HG02943 (cell line): ENCODE measurements around the gene ZNF710.

Experiments
- ATAC-seq: cut with Tn5 transposase; IDR thresholded peaks from one replicate; pipeline ENCODE4 v1.9.1; 2021; ENCODE audit warnings: mild to moderate bottlenecking, low read depth, moderate library complexity; ENCODE audit not compliant: unreplicated experiment

ZNF710 gene

DNA sequence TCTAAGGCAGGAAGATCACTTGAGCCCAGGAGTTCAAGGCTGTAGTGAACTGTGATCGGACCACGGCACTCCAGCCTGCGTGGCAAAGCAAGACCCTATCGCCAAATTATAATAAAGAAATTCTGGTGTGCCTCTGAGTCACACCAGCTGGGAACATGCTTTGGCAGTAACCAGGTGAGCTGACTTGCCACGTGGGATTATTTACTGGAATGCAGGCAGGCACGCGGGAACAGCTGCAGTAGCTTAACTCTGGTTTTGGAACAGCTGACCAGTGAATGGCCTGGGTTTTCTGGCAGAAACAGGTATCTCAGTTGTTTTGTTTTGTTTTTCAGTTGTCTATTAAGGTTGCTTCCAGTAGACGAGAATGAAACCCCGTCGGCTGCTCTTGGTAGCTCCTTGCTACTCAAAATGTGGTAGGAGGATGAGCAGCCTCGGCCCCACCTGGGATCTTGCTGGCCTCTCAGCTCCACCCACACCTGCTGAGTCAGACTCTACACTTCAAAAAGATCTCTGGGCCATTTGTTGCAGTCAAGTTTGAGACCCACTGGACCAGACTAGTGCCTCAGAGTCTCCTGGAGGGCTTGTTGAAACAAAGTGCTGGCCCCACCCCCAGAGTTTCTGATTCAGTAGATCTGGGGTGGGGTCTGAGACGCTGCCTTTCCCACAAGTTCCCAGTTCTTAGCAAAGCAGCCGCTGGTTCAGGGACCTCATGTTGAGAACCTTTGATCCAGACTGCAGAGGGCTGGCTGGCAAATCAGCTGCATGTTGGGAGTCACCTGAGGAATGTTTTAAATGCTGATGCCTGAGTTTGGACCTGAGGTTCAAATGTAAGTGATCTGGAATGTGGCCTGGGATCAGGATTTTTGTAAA is 74.5 kb downstream of the ZNF710 start:
- ATAC-seq = no peak

GRCh38 chr15:90076716-90077115 is 75.6 kb downstream of the ZNF710 start:
- ATAC-seq = no peak

- no peak for ATAC-seq
These were observed 77.8 kb downstream of the ZNF710 start for GRCh38 chr15:90078965-90079364.

DNA sequence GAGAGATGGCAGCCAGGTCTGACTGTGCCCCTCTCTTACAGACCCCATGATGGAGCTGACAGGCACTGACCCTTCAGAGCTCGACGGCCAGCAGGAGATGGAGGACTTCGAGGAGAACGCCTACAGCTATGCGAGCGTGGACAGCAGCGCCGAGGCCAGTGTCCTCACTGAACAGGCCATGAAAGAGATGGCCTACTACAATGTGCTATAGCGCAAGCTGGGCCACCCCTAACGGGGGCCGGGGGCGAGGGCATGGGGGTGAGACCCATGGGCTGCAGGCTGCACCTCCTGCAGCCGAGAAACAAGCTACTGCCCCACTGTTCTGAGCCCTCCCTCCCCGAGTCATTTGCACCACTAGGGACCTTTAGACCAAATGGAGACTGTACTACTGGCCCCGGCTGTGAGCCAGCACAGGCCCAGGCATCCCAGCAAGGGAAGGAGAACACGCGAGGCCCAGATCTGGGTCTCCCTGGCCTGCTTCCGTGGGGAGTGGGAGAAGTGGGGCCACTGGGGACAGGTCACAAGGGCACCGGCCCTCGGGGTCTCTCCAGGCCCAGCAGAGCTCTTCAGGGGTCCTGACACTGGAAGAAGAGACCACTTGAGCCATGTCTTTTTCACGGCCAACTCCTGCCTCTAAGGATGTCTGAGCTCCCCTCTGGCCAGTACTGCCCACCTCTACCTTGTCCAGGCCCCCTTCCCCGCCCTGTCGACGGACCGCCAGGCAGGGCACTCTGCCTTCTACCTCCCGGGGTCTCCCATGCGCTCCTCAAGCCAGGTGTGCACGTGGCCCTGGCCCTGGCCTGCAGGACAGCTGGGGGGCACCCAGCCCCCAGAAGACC is 78.7 kb downstream of the ZNF710 start:
- ATAC-seq = no peak

DNA sequence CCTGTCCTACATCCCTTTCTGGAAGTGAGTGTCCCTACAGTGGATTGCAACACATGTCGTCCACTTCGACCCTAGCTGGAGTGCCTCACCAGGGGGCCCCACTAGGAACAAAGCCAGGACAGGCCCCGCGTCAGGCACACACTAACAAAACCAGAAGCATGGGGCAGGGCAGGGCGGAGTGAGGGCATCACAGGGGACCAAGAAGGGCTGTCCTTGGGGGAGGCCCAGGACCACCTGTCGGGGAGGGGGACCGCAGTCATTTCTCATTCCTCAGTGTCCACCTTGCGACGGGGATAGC is 79.3 kb downstream of the ZNF710 start:
- ATAC-seq = no peak

GRCh38 chr15:90080818-90081393 is 79.8 kb downstream of the ZNF710 start:
- no peak for ATAC-seq

DNA sequence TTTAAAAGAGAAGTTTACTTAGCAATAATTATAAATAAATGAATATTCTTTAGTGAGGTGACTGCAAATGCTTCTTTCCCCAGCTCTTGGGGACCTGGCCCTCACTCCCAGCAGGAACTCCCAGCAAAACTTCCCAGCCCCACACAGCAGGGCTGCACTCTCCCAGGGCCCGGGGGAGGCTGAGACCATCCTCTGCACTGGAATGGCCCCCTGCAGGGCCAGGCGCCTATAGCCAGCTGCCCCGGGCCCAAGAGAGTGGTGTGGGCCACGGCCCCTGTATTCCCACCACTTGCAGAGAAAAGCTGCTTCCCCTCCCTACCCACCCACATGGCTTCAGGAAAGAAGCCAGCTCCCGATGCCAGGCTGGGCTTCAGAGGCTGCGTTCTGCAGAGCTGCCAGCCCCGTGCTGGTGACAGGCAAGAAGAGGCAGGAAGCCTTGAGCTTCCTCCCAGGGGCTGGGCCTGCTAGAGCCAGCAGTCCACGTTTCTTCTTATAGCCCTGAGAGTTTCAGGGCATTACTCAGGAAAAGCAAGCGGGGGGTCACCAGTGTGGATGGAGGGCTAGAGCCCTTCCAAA is 81.1 kb downstream of the ZNF710 start:
- ATAC-seq = no peak

GRCh38 chr15:90083419-90083818 is 82.3 kb downstream of the ZNF710 start:
- no peak for ATAC-seq

DNA sequence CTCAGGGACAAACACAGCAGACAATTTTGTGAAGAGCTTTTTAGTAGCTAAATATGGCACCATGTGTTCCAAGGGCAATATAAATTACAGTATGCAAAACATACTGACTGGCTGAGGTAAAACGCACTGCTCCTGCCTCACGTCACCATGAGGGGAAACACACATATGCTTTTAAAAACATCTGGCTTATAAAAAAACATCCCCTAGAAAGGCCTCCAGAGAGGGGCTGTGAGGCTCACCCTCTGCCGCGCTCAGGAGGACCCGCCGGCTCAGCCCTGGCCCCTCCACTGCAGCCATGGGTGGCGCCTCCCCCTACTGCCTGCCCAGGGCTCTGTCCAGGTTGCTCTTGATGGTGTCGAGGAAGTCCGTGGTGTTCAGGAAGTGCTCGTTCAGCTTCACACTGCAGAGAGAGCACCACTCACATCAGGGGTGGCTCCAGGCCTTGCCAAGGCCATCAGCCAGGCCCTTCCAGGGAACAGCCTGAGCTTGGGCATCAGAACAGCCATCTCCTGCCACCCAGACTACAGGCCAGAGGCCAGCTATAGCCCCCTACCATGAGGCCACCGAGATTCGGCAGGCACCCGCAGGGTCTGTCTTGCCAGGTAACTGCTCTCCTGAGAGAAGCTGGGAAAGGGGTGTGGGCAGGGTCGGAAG is 83.0 kb downstream of the ZNF710 start:
- no peak for ATAC-seq

GRCh38 chr15:90084876-90085423 is 83.8 kb downstream of the ZNF710 start:
- ATAC-seq = no peak

DNA sequence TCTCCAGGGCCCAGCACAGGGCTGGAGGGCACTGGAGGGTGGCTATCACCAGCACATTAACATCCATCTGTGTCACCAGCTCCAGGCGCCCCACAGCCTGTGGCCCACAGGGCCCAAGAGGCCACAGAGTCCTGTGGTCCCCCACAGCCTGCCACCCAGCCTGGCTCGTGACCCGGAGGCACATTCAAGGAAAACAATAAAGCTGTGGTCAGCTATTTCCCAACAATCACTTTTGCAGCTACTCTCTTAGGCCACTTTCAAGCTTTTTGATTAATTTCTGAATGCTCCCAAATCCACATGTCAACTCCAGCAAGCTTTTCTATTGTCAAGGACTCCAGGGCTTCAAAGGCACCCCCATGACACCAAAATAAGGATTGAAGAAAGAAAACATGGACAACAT is 84.4 kb downstream of the ZNF710 start:
- ATAC-seq = no peak

GRCh38 chr15:90086868-90087268 is 85.7 kb downstream of the ZNF710 start:
- ATAC-seq = no peak

GRCh38 chr15:90087454-90088154 is 86.5 kb downstream of the ZNF710 start:
- no peak for ATAC-seq

- ATAC-seq = no peak
These were observed 89.2 kb downstream of the ZNF710 start for GRCh38 chr15:90090226-90090848.

DNA sequence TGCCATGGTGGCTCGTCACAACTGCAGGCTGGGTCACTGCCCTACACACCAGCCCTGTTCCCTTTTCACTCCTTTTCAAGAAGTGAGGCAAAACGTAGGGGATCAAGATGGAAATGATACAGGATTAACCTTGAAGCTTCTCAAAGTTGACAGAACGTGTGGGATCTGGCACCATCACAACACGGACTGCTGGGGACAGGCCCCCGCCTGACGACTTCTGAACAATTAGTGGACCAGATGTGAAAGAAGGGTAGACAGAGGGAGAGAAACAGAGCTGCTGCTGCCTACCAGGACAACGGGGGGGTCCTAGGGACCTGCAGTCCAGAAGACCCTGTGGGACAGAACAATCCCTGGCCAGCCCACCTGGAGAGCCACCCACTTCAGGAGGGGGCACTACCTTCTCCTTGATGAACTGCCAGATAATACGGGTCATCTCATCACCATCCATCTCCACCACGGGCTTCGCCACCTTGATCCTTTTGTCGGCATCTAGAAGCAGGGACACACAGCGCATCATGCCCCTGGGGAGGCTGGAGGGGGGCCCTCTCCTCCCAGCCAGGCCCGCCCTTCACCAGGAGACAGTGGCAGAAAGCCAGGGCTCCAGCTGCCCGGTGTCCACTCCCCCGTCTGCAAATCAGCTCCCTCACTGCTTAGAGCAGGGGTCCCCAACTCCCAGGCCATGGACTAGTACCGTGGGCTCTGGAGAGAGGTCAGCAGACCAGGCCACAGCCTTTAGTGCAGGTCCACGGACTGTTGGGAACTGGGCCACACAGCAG is 90.2 kb downstream of the ZNF710 start:
- no peak for ATAC-seq

GRCh38 chr15:90095521-90095959 is 94.4 kb downstream of the ZNF710 start:
- ATAC-seq = no peak

GRCh38 chr15:90097475-90097874 is 96.4 kb downstream of the ZNF710 start:
- ATAC-seq = peak; percentile 47

GRCh38 chr15:90099072-90099867 is 98.1 kb downstream of the ZNF710 start:
- ATAC-seq = no peak
